HCT116 (cell line): ENCODE measurements around the gene ZFHX3. TPM values are rescaled to one million over a fixed set of nuclear protein-coding genes. Genes with fewer than 3 reads are reported as not detected.

Experiments
- ATAC-seq: fragments of 200-7000 bp; cut with Tn5 transposase; 2 replicates; pipeline ENCODE4 v1.9.1; 2020; ENCODE audit warnings: mild to moderate bottlenecking, moderate library complexity
- BruUV-seq: library from RNA; stranded (reverse); fragments of 400-500 nt; replicated peaks from 2 replicates; lab custom pipeline; 2021; lab: Mats Ljungman, UMichigan
- CTCF ChIA-PET: fragments of 300-600 bp; sonication (Branson Sonifier 250); formaldehyde crosslinking; loops from one replicate; lab custom pipeline; 2021; ENCODE audit warnings: antibody characterized with exemption; lab: Charles Lee
- POLR2A ChIA-PET: fragments of 300-600, 350-600 bp; sonication (Branson Sonifier 250); formaldehyde crosslinking; loops from one replicate; lab custom pipeline; 2021; ENCODE audit warnings: antibody characterized with exemption; lab: Charles Lee
- RAD21 ChIA-PET, 2 experiments: fragments of 300-600 bp; sonication (Branson Sonifier 250); formaldehyde crosslinking; loops; one replicate each; lab custom pipeline; 2023; ENCODE audit warnings: low total read pairs in 2 of 2; ENCODE audit not compliant: uncharacterized antibody in 2 of 2, unreplicated experiment in 2 of 2, low non-redundant PET in 1 of 2; lab: Charles Lee
- DNase-seq: peaks from one replicate; pipeline ENCODE4 v3.0.0-alpha.2; 2010; ENCODE audit warnings: low read depth, low spot score
- H2AFZ ChIP-seq: fragments of 200-600 bp; shearing (Covaris generic), sonication (generic); 2 replicates; pipeline ENCODE4 v1.6.1; 2017; ENCODE audit warnings: low read depth, mixed run types, mixed read lengths, antibody characterized with exemption, low read length; ENCODE audit not compliant: poor library complexity, severe bottlenecking
- H3K27ac ChIP-seq: 2 replicates; pipeline ENCODE4 v1.5.1; 2012; ENCODE audit warnings: low read depth, low read length
- H3K27me3 ChIP-seq: fragments of 200-600 bp; sonication (generic); 2 replicates; pipeline ENCODE4 v1.6.1; 2016; ENCODE audit warnings: mixed run types, low read length, mixed read lengths; ENCODE audit not compliant: insufficient read depth
- H3K36me3 ChIP-seq, 2 experiments: fragments of 200-500 bp in 1 of 2; fragments of 200-600 bp in 1 of 2; sonication (Bioruptor generic) in 1 of 2; sonication (generic) in 1 of 2; 2 replicates each; pipeline versions ENCODE4 v1.5.1 to v1.6.1; 2014 to 2016; ENCODE audit warnings: low read length in 2 of 2, inconsistent platforms in 1 of 2, mixed read lengths in 1 of 2, mixed run types in 1 of 2; ENCODE audit not compliant: insufficient read depth in 2 of 2, control insufficient read depth in 1 of 2
- H3K4me1 ChIP-seq, 2 experiments: fragments of 200-600 bp in 1 of 2; sonication (generic) in 1 of 2; 2 replicates each; pipeline versions ENCODE4 v1.5.1 to v1.6.1; 2012 to 2017; ENCODE audit warnings: low read length in 2 of 2, inconsistent platforms in 1 of 2, mild to moderate bottlenecking in 1 of 2, mixed read lengths in 1 of 2, mixed run types in 1 of 2, moderate library complexity in 1 of 2; ENCODE audit not compliant: insufficient read depth in 2 of 2, control insufficient read depth in 1 of 2
- H3K4me2 ChIP-seq: fragments of 200-600 bp; sonication (generic); 2 replicates; pipeline ENCODE4 v1.6.1; 2017; ENCODE audit warnings: mixed run types, low read length, mixed read lengths
- H3K4me3 ChIP-seq, 2 experiments: fragments of 200-600 bp in 1 of 2; sonication (generic) in 1 of 2; replicated peaks in 1 of 2; 2 replicates each; pipeline ENCODE4 v1.5.1; 2011 to 2016; ENCODE audit warnings: low read length in 2 of 2, control low read depth in 1 of 2, low read depth in 1 of 2, mild to moderate bottlenecking in 1 of 2, mixed read lengths in 1 of 2, mixed run types in 1 of 2
- H3K79me2 ChIP-seq: fragments of 200-600 bp; sonication (generic); 2 replicates; pipeline ENCODE4 v1.6.1; 2017; ENCODE audit warnings: mild to moderate bottlenecking, mixed run types, low read length, moderate library complexity, mixed read lengths; ENCODE audit not compliant: insufficient read depth
- H3K9ac ChIP-seq: fragments of 200-600 bp; sonication (generic); 2 replicates; pipeline ENCODE4 v1.6.1; 2016; ENCODE audit warnings: low read length, mixed read lengths
- H3K9me2 ChIP-seq: fragments of 200-600 bp; sonication (generic), shearing (Covaris generic); 2 replicates; pipeline ENCODE4 v1.6.1; 2017; ENCODE audit warnings: mixed run types, mild to moderate bottlenecking, moderate library complexity; ENCODE audit not compliant: insufficient read depth
- H3K9me3 ChIP-seq, 2 experiments: fragments of 200-500 bp in 1 of 2; fragments of 200-600 bp in 1 of 2; sonication (Bioruptor generic) in 1 of 2; sonication (generic) in 1 of 2; 2 replicates each; pipeline ENCODE4 v1.6.1; 2014 to 2017; ENCODE audit warnings: low read length in 2 of 2, mixed read lengths in 2 of 2, inconsistent platforms in 1 of 2, low read depth in 1 of 2, mild to moderate bottlenecking in 1 of 2, mixed run types in 1 of 2, moderate library complexity in 1 of 2; ENCODE audit not compliant: control insufficient read depth in 1 of 2, insufficient read depth in 1 of 2
- H4K20me1 ChIP-seq: fragments of 200-600 bp; sonication (generic), shearing (Covaris generic); 2 replicates; pipeline ENCODE4 v1.6.1; 2017; ENCODE audit warnings: mixed run types, mild to moderate bottlenecking, moderate library complexity; ENCODE audit not compliant: insufficient read depth
- CBX3 ChIP-seq: IDR thresholded peaks from 2 replicates; pipeline ENCODE4 v1.6.1; 2012; ENCODE audit warnings: low read depth
- ELF1 ChIP-seq: IDR thresholded peaks from 2 replicates; pipeline ENCODE4 v1.6.1; 2012; ENCODE audit warnings: low read depth, borderline replicate concordance
- EZH2 ChIP-seq: fragments of 200-600 bp; sonication (generic); IDR thresholded peaks from 2 replicates; pipeline ENCODE4 v1.6.1; 2017; ENCODE audit warnings: antibody characterized with exemption, mixed run types
- POLR2A ChIP-seq: IDR thresholded peaks from 2 replicates; pipeline ENCODE4 v1.7.0; 2011; ENCODE audit warnings: borderline replicate concordance; ENCODE audit not compliant: insufficient read depth, insufficient read length; ENCODE audit errors: extremely low read depth
- POLR2AphosphoS5 ChIP-seq: IDR thresholded peaks from 2 replicates; pipeline ENCODE4 v1.6.1; 2011; ENCODE audit warnings: mild to moderate bottlenecking, low read depth, low read length, moderate library complexity
- RAD21 ChIP-seq: IDR thresholded peaks from 2 replicates; pipeline ENCODE4 v1.6.1; 2012; ENCODE audit warnings: low read depth, mild to moderate bottlenecking
- SP1 ChIP-seq: IDR thresholded peaks from 2 replicates; pipeline ENCODE4 v1.6.1; 2012; ENCODE audit warnings: low read depth
- YY1 ChIP-seq: IDR thresholded peaks from 2 replicates; pipeline ENCODE4 v1.6.1; 2011; ENCODE audit warnings: low read length, low read depth, moderate library complexity, mild to moderate bottlenecking; ENCODE audit not compliant: insufficient replicate concordance; ENCODE audit errors: extremely low read depth
- ZNF274 ChIP-seq: fragments of 200-500 bp; sonication (Bioruptor generic); IDR thresholded peaks from 2 replicates; pipeline ENCODE4 v1.6.1; 2014; ENCODE audit warnings: mild to moderate bottlenecking, low read depth, low read length, inconsistent platforms
- intact Hi-C: fragments of 100-400 bp; cut with micrococcal nuclease; formaldehyde crosslinking; loops from 2 replicates; pipeline ENCODE4 v1.10.0; 2022
- total RNA-seq: library from RNA; stranded (reverse); gene quantifications from one replicate; pipeline ENCODE4 v1.2.1, GENCODE V29; 2021; ENCODE audit not compliant: unreplicated experiment
- TF ChIP-seq, protein P1 (sequence below): IDR thresholded peaks from 2 replicates; pipeline ENCODE4 v1.6.1; 2011; ENCODE audit warnings: mild to moderate bottlenecking, low read length, moderate library complexity; ENCODE audit not compliant: insufficient replicate concordance; ENCODE audit errors: extremely low read depth
- TF ChIP-seq, protein P2 (sequence below), 3 experiments: fragments of 200-600 bp in 1 of 3; sonication (generic) in 1 of 3; IDR thresholded peaks in 2 of 3; conservative IDR thresholded peaks in 1 of 3; 2 replicates each; pipeline ENCODE4 v1.5.1; 2012 to 2017; ENCODE audit warnings: low read depth in 2 of 3, low read length in 2 of 3, antibody characterized with exemption in 1 of 3, borderline replicate concordance in 1 of 3, control low read depth in 1 of 3, mild to moderate bottlenecking in 1 of 3, mixed read lengths in 1 of 3, mixed run types in 1 of 3, moderate library complexity in 1 of 3; ENCODE audit not compliant: insufficient read depth in 1 of 3

The ZFHX3 gene
- total RNA-seq, 1 experiment from 2014 or later, result 6.3 TPM

DNA sequence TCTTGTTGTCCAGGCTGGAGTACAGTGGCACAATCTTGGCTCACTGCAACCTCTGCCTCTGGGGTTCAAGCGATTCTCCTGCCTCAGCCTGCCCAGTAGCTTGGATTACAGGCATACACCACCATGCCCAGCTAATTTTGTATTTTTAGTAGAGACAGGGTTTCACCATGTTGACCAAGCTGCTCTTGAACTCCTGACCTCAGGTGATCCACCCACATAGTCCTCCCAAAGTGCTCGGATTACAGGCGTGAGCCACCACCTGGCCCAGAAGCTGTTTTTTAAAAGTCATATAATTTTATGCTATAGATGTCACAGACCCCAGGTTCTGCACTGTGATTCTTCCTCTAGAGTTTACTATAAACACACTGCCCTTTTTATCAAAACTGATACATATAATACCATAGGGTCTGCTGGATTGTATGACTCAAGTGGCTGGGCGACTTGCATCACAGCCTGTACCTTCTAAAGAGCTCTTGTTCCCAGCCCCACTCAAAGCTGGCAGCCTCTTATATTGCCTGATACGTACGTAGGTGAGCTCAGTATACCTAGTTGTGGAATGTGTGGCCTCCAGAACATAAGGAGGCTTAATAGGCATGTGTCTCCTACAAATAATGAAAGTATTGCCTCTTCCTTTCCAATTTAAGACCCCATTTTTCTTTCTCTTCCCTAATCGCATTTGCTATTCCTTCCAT, 295.8 kb downstream of the ZFHX3 start (continued):
- TF ChIP-seq, protein P1, sequence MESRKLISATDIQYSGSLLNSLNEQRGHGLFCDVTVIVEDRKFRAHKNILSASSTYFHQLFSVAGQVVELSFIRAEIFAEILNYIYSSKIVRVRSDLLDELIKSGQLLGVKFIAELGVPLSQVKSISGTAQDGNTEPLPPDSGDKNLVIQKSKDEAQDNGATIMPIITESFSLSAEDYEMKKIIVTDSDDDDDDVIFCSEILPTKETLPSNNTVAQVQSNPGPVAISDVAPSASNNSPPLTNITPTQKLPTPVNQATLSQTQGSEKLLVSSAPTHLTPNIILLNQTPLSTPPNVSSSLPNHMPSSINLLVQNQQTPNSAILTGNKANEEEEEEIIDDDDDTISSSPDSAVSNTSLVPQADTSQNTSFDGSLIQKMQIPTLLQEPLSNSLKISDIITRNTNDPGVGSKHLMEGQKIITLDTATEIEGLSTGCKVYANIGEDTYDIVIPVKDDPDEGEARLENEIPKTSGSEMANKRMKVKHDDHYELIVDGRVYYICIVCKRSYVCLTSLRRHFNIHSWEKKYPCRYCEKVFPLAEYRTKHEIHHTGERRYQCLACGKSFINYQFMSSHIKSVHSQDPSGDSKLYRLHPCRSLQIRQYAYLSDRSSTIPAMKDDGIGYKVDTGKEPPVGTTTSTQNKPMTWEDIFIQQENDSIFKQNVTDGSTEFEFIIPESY, result no peak

GRCh38 chr16:72751076-72751475, 296.9 kb downstream of the ZFHX3 start:
- H3K27ac ChIP-seq, result no peak overlapping the region
- no peak for DNase-seq
- TF ChIP-seq YY1 (no peak), EZH2 (no peak)
- no peak overlapping the region for H2AFZ ChIP-seq
- H3K4me3 ChIP-seq, result no peak overlapping the region
- ChIA-PET POLR2A (no interaction called here), CTCF (no interaction called here), RAD21 (no interaction called here)
- H3K79me2 ChIP-seq, result no peaks in the 10 kb centered on the region
- H4K20me1 ChIP-seq, result no peaks in the 10 kb centered on the region
- intact Hi-C loops, result no loop called here
- ATAC-seq, result no peak
- no TSS peak for BruUV-seq
- H3K4me1 ChIP-seq, result peaks cover 3 to 9% of the 10 kb centered on the region in 2 experiments; a peak in 3 of 4 replicates
- H3K9me2 ChIP-seq, result no peaks in the 10 kb centered on the region
- no peaks in the 10 kb centered on the region for H3K36me3 ChIP-seq
- H3K9me3 ChIP-seq, result no peaks in the 10 kb centered on the region
- no peak overlapping the region for H3K9ac ChIP-seq
- H3K4me2 ChIP-seq, result no peak overlapping the region
- no peaks in the 10 kb centered on the region for H3K27me3 ChIP-seq

- Histone ChIP-seq H3K4me2 (no peak overlapping the region), H3K79me2 (no peaks in the 10 kb centered on the region; the same call in 1 of the 2 replicates), H3K9ac (no peak overlapping the region), H3K27ac (no peak overlapping the region), H4K20me1 (no peaks in the 10 kb centered on the region), H3K9me3 (no peaks in the 10 kb centered on the region), H3K4me1 (peaks cover 3 to 9% of the 10 kb centered on the region in 2 experiments; a peak in 3 of 4 replicates), H3K9me2 (no peaks in the 10 kb centered on the region), H3K4me3 (no peak overlapping the region), H3K36me3 (no peaks in the 10 kb centered on the region), H3K27me3 (no peaks in the 10 kb centered on the region), H2AFZ (no peak overlapping the region)
- ATAC-seq (no peak), DNase-seq (no peak)
- intact Hi-C loops, result no loop called here
- no TSS peak for BruUV-seq
- ChIA-PET RAD21 (no interaction called here), POLR2A (no interaction called here), CTCF (no interaction called here)
- TF ChIP-seq ZNF274 (no peak), CBX3 (no peak), RAD21 (no peak), POLR2AphosphoS5 (no peak), SP1 (no peak), ELF1 (no peak), POLR2A (no peak)
- TF ChIP-seq, protein P1, result no peak
- TF ChIP-seq, protein P2, sequence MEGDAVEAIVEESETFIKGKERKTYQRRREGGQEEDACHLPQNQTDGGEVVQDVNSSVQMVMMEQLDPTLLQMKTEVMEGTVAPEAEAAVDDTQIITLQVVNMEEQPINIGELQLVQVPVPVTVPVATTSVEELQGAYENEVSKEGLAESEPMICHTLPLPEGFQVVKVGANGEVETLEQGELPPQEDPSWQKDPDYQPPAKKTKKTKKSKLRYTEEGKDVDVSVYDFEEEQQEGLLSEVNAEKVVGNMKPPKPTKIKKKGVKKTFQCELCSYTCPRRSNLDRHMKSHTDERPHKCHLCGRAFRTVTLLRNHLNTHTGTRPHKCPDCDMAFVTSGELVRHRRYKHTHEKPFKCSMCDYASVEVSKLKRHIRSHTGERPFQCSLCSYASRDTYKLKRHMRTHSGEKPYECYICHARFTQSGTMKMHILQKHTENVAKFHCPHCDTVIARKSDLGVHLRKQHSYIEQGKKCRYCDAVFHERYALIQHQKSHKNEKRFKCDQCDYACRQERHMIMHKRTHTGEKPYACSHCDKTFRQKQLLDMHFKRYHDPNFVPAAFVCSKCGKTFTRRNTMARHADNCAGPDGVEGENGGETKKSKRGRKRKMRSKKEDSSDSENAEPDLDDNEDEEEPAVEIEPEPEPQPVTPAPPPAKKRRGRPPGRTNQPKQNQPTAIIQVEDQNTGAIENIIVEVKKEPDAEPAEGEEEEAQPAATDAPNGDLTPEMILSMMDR (IDR thresholded peaks at IDR 0.05 in 2 of 3, conservative IDR thresholded peaks at IDR 0.05 in 1 of 3; ENCODE audit: borderline replicate concordance in 1 of 3, insufficient read depth in 1 of 3, low read depth in 2 of 3, low read length in 2 of 3), result no peak
Measured at GRCh38 chr16:72749091-72749490, 298.8 kb downstream of the ZFHX3 start.
